ENCODE data around the gene NFATC1.

NFATC1 gene

GRCh38 chr18:79554321-79554720 is 158.6 kb downstream of the NFATC1 start:
- DNase-seq (ENCODE audit: low read depth in 2 of 2), result no peak

- DNase-seq (ENCODE audit: low read depth in 2 of 2), result no peak
These were observed 159.4 kb downstream of the NFATC1 start for GRCh38 chr18:79554945-79555645.

GRCh38 chr18:79555885-79556284 is 160.2 kb downstream of the NFATC1 start:
- DNase-seq (ENCODE audit: low read depth in 2 of 2), result no peak

GRCh38 chr18:79556829-79557585 is 161.3 kb downstream of the NFATC1 start:
- no peak for DNase-seq (ENCODE audit: low read depth in 2 of 2)

GRCh38 chr18:79558196-79558932 is 162.6 kb downstream of the NFATC1 start:
- DNase-seq (ENCODE audit: low read depth in 2 of 2), result no peak

- DNase-seq (ENCODE audit: low read depth in 2 of 2), result no peak
These were observed 163.2 kb downstream of the NFATC1 start for GRCh38 chr18:79558933-79559416.

- DNase-seq (ENCODE audit: low read depth in 2 of 2), result no peak
These were observed 163.7 kb downstream of the NFATC1 start for GRCh38 chr18:79559436-79559835.

- no peak for DNase-seq (ENCODE audit: low read depth in 2 of 2)
These were observed 164.5 kb downstream of the NFATC1 start for GRCh38 chr18:79560042-79560860.

- no peak for DNase-seq (ENCODE audit: low read depth in 2 of 2)
These were observed 165.1 kb downstream of the NFATC1 start for GRCh38 chr18:79560861-79561210.

- DNase-seq (ENCODE audit: low read depth in 2 of 2), result no peak
These were observed 168.2 kb downstream of the NFATC1 start for GRCh38 chr18:79563949-79564348.

- no peak for DNase-seq (ENCODE audit: low read depth in 2 of 2)
These were observed 168.7 kb downstream of the NFATC1 start for GRCh38 chr18:79564441-79564840.

- DNase-seq (ENCODE audit: low read depth in 2 of 2), result no peak
These were observed 171.2 kb downstream of the NFATC1 start for GRCh38 chr18:79566771-79567431.

GRCh38 chr18:79567481-79568147 is 171.9 kb downstream of the NFATC1 start:
- DNase-seq (ENCODE audit: low read depth in 2 of 2), result no peak

GRCh38 chr18:79568543-79569205 is 172.9 kb downstream of the NFATC1 start:
- DNase-seq (ENCODE audit: low read depth in 2 of 2), result no peak

GRCh38 chr18:79569720-79570119 is 174.0 kb downstream of the NFATC1 start:
- DNase-seq (ENCODE audit: low read depth in 2 of 2), result no peak

- DNase-seq (ENCODE audit: low read depth in 2 of 2), result no peak
These were observed 174.8 kb downstream of the NFATC1 start for GRCh38 chr18:79570266-79571201.

GRCh38 chr18:79571211-79572092 is 175.7 kb downstream of the NFATC1 start:
- no peak for DNase-seq (ENCODE audit: low read depth in 2 of 2)
